ENCODE results near the gene PTPRJ. TPM values are rescaled to one million over a fixed set of nuclear protein-coding genes. Genes with fewer than 3 reads are reported as not detected.
A peak's percentile ranks its signal among the peaks of the same experiment; 100 is the strongest.

The PTPRJ gene
- total and polyA plus RNA-seq, 2 of the 4 experiments (the other 2 are of a cell fraction), result 5.6 to 14.9 TPM

DNA sequence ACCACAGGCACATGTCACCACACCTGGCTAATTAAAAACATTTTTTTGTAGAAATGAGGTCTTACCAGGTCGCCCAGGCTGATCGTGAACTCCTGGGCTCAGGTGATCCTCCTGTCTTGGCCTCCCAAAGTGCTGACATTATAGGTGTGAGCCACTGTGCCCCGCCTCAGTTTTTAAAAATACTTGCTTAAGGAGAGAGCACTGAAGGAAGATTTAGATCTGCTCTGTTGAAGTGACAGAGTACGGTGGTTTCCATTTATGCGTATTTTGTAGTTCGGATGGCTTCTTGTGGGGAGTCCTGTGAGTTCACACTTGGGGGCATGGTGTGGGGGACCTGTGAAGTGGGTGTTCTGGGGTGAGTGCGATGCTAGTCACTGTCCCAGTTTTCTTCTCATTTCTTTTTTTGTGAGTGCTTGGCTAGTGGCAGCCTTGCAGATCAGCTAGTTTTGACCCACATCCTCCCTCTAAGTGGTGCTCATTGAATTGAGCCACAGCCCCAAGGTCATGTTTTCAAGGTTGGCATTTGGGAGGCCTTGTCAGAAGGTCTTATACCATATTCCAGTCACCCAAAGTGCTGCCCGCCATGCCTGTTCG lies 31.5 kb downstream of the PTPRJ start:
- Histone ChIP-seq H3K4me2 (ENCODE audit: low read depth, low read length) (no peak overlapping the region), H3K56ac (ENCODE audit: extremely low read depth, insufficient read depth, low read length) (no peak overlapping the region), H2BK15ac (ENCODE audit: low read depth, low read length) (peak overlapping the region; percentile 53; the same call in 1 of the 3 replicates), H3K36me3 (ENCODE audit: control insufficient read depth, insufficient read depth, low read length) (no peaks in the 10 kb centered on the region), H3K9me1 (ENCODE audit: insufficient read depth, low read length) (peaks cover 35% of the 10 kb centered on the region), H2AK5ac (ENCODE audit: low read depth, low read length) (peak overlapping the region; percentile 54), H3K4ac (ENCODE audit: low read depth, low read length) (0 out of 2 replicates have a peak overlapping the region, but pooled peaks have one; percentile 84), H2AK9ac (replicated peaks; ENCODE audit: low read depth, low read length, poor library complexity) (no peak overlapping the region), H3K14ac (replicated peaks; ENCODE audit: low read depth, low read length) (0 out of 2 replicates have a peak overlapping the region, but pooled peaks have one; percentile 29), H4K20me1 (ENCODE audit: insufficient read depth, low read length) (peaks cover 17% of the 10 kb centered on the region), H4K8ac (ENCODE audit: low read depth in 2 of 2, low read length in 2 of 2) (no peak overlapping the region), H2BK20ac (ENCODE audit: low read depth, low read length) (no peak overlapping the region), H4K5ac (ENCODE audit: low read depth, low read length) (peak overlapping the region; percentile 28; the same call in 1 of the 2 replicates), H3K27ac (ENCODE audit: insufficient read depth, low read length) (no peak overlapping the region), H3K27me3 (ENCODE audit: control insufficient read depth, insufficient read depth, low read length) (no peaks in the 10 kb centered on the region), H2BK120ac (ENCODE audit: low read depth, low read length) (peak overlapping the region; percentile 76; the same call in 1 of the 2 replicates), H4K91ac (ENCODE audit: insufficient read depth, low read depth, low read length) (peak overlapping the region; percentile 48), H3K79me1 (ENCODE audit: low read depth in 1 of 2, low read length in 2 of 2) (peaks cover 51 to 88% of the 10 kb centered on the region in 2 experiments), H3K18ac (ENCODE audit: low read depth, low read length) (no peak overlapping the region), H3K4me1 (ENCODE audit: control insufficient read depth, insufficient read depth, low read length) (peaks cover 18% of the 10 kb centered on the region), H2BK5ac (ENCODE audit: low read depth, low read length, poor library complexity, severe bottlenecking) (no peak overlapping the region), H3K23ac (ENCODE audit: low read depth, low read length) (no peak overlapping the region), H3K4me3 (ENCODE audit: insufficient read depth, low read depth, low read length) (no peak overlapping the region), H3K9me3 (ENCODE audit: control insufficient read depth, insufficient read depth, low read length) (no peaks in the 10 kb centered on the region), H2AFZ (replicated peaks; ENCODE audit: low read length, poor library complexity) (no peak overlapping the region), H3K9ac (ENCODE audit: low read depth, low read length) (no peak overlapping the region)
- no peak for ATAC-seq (ENCODE audit: low read depth)
- no TSS peak for BruUV-seq (replicated peaks)
- dilution Hi-C loops (cut with HindIII; ENCODE audit: low sequenced_read_pairs, unreplicated experiment) (no loop called here), intact Hi-C loops (cut with micrococcal nuclease) (no loop called here), in situ Hi-C loops (cut with MboI; ENCODE audit: low sequenced_read_pairs) (no loop called here)
- POLR2A ChIA-PET (ENCODE audit: unreplicated experiment), result no interaction called here
- CTCF ChIA-PET, result no interaction called here
- 80% methylated on average over 1 of the region's 9 CpGs; no CpG with 5 or more reads in 1 of the 2 experiments for WGBS, 2 experiments (ENCODE audit: extremely low coverage in 2 of 2, insufficient read length in 1 of 2)
- TF ChIP-seq, protein P1, sequence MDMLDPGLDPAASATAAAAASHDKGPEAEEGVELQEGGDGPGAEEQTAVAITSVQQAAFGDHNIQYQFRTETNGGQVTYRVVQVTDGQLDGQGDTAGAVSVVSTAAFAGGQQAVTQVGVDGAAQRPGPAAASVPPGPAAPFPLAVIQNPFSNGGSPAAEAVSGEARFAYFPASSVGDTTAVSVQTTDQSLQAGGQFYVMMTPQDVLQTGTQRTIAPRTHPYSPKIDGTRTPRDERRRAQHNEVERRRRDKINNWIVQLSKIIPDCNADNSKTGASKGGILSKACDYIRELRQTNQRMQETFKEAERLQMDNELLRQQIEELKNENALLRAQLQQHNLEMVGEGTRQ (IDR thresholded peaks at IDR 0.05; ENCODE audit: low read depth, low read length), result no peak
- TF ChIP-seq, protein P2, sequence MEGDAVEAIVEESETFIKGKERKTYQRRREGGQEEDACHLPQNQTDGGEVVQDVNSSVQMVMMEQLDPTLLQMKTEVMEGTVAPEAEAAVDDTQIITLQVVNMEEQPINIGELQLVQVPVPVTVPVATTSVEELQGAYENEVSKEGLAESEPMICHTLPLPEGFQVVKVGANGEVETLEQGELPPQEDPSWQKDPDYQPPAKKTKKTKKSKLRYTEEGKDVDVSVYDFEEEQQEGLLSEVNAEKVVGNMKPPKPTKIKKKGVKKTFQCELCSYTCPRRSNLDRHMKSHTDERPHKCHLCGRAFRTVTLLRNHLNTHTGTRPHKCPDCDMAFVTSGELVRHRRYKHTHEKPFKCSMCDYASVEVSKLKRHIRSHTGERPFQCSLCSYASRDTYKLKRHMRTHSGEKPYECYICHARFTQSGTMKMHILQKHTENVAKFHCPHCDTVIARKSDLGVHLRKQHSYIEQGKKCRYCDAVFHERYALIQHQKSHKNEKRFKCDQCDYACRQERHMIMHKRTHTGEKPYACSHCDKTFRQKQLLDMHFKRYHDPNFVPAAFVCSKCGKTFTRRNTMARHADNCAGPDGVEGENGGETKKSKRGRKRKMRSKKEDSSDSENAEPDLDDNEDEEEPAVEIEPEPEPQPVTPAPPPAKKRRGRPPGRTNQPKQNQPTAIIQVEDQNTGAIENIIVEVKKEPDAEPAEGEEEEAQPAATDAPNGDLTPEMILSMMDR (conservative IDR thresholded peaks at IDR 0.05; ENCODE audit: low read depth, low read length), result no peak
- no peak for TF ChIP-seq CEBPB (IDR thresholded peaks at IDR 0.05; ENCODE audit: low read depth, low read length)
- no peak for DNase-seq
